T-helper 2 cell (primary cell): Measurements from ENCODE around the gene LYG2.
"Not testable (repeated sequence)": the region's sequence is repeated elsewhere in the genome, so short reads cannot be mapped to it uniquely, and the experiment has no call there.

ENCODE experiments used
- DNase-seq, 5 experiments: peaks; one replicate each; pipeline versions ENCODE4 v3.0.0 to v3.0.0-alpha.2; 2012 to 2022

The LYG2 gene

DNA sequence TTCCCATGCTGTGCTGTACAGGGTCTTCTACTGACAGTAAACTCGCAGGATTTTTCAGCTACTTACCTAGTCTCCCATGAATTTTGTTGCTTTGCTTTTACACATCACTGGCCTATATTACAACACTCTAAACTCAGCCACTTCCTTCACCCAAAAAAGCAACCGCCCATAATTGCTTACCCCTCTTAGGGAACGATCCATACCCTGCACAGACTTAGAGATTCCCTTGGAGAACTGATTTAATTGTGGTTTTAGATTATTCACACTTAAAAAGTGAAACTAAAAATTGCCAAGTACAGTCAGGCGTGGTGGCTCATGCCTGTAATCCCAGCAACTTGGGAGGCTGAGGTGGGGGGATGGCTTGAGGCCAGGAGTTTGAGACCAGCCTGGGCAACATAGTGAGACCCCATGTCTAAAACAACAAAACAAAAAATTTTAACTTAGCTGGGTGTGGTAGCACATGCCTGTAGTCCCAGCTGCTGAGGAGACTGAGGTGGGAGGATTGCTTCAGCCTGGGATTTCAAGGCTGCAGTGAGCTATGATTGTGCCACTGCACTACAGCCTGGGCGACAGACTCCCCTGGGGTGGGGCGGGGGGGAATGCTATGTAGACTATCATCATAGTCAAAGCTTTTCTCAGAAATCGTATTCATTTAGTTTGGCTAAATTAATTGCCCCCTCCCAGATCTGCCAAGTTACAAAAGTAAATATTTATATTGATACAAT lies 55.2 kb downstream of the LYG2 start:
- DNase-seq: no peak

DNA sequence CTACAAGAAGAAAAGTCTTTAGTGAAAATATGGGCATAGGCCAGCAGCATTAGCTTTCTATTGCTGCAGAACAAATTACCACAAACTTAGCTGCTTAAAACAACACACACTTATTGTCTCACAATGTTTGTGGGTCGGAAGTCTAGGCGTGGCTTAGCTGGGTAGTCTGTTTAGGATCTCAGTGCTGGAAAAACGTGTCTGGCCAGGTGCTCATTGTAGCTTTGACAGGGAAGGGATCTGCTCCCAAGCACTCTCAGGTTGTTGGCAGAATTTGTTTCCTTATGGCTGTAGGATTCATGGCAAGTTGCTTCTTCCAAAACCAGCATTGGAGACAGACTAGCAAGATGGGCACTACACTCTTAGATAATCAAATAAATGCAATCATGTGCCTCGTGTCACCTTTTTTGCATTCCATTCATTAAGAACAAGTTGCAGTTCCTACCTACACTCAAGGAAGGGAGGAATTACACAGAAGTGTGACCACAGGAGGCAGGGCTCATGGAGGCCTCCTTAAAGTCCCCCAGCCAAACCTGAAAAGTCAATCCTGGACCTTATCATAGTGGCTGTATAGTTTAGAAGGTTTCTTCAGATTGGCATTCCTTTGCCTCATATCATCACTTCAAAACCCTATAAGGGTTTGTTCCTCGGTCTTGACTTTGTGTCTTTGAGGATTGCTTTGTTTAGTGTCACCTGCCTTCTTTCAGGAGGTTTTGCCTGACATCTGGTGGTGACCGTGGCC lies 57.2 kb downstream of the LYG2 start:
- DNase-seq: no peak

DNA sequence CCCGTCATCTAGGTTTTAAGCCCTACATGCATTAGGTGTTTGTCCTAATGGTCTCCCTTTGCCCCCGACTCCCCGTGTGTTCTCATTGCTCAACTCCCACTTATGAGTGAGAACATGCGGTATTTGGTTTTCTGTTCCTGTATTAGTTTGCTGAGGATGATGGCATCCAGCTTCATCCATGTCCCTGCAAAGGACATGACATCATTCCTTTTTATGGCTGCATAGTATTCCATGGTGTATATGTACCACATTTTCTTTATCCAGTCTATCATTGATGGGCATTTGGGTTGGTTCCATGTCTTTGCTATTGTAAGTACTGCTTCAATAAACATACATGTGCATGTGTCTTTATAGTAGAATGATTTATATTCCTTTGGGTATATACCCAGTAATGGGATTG lies 63.1 kb downstream of the LYG2 start:
- DNase-seq: not testable (repeated sequence)
